ENCODE data around the gene TAOK1. TPM values are rescaled to one million over a fixed set of nuclear protein-coding genes. Genes with fewer than 3 reads are reported as not detected.

Gene TAOK1
- total RNA-seq, 1 experiment from 2014 or later: 87.1 TPM

- Mint-ChIP-seq H3K4me1 (peaks cover 8% of the 10 kb centered on the region; the same call in 1 of the 2 replicates), H3K9me3 (no peaks in the 10 kb centered on the region), H3K4me3 (no peak overlapping the region), H3K27ac (no peak overlapping the region), H3K36me3 (no peaks in the 10 kb centered on the region), H3K27me3 (ENCODE audit: low read depth) (no peaks in the 10 kb centered on the region)
- no peak for ATAC-seq
- ChIA-PET CTCF (interaction anchor here (0.7 to 8.4 kb wide), 2 partner anchors 14 to 138 kb away, joined by 3 to 63 read pairs; no protein-coding TSS in a partner anchor), POLR2A (no interaction called here)
- TF ChIP-seq ESRRA (CRISPR knock-in tag; IDR thresholded peaks at IDR 0.05; ENCODE audit: borderline replicate concordance): no peak
- no peak for TF ChIP-seq FOXP4 (CRISPR knock-in tag; IDR thresholded peaks at IDR 0.05)
- TF ChIP-seq CREB1 (CRISPR knock-in tag; IDR thresholded peaks at IDR 0.05): no peak
- no peak for TF ChIP-seq SOX15 (CRISPR knock-in tag; IDR thresholded peaks at IDR 0.05)
- no peak for DNase-seq (ENCODE audit: low spot score)
These were observed 6.5 kb upstream of the TAOK1 start for GRCh38 chr17:29383686-29384085.

- H3K9me3 Mint-ChIP-seq: no peaks in the 10 kb centered on the region
- no peak overlapping the region for H3K27ac Mint-ChIP-seq
- no peak overlapping the region for H3K4me3 Mint-ChIP-seq
- no peaks in the 10 kb centered on the region for H3K36me3 Mint-ChIP-seq
- ATAC-seq: peak; percentile 59
- TF ChIP-seq OVOL2 (CRISPR knock-in tag; IDR thresholded peaks at IDR 0.05; ENCODE audit: borderline replicate concordance) (no peak), ZNF138 (CRISPR knock-in tag; conservative IDR thresholded peaks at IDR 0.05) (no peak), GTF2I (CRISPR knock-in tag; conservative IDR thresholded peaks at IDR 0.05) (no peak), FOXP4 (CRISPR knock-in tag; IDR thresholded peaks at IDR 0.05) (no peak), ATF2 (CRISPR knock-in tag; IDR thresholded peaks at IDR 0.05; ENCODE audit: borderline replicate concordance, low read depth) (no peak), NFYB (CRISPR knock-in tag; conservative IDR thresholded peaks at IDR 0.05; ENCODE audit: low read depth) (no peak), NFATC4 (CRISPR knock-in tag; IDR thresholded peaks at IDR 0.05) (no peak), CREB1 (CRISPR knock-in tag; IDR thresholded peaks at IDR 0.05) (no peak), ESRRA (CRISPR knock-in tag; IDR thresholded peaks at IDR 0.05; ENCODE audit: borderline replicate concordance) (no peak), ATF1 (CRISPR knock-in tag; IDR thresholded peaks at IDR 0.05) (no peak), IRF2 (CRISPR knock-in tag; IDR thresholded peaks at IDR 0.05; ENCODE audit: borderline replicate concordance, low read depth) (no peak), ZNF317 (CRISPR knock-in tag; IDR thresholded peaks at IDR 0.05; ENCODE audit: borderline replicate concordance, low read depth) (no peak), RELA (CRISPR knock-in tag; IDR thresholded peaks at IDR 0.05; ENCODE audit: borderline replicate concordance) (no peak), ZNF232 (CRISPR knock-in tag; IDR thresholded peaks at IDR 0.05) (no peak)
- H3K4me1 Mint-ChIP-seq: peaks cover 8% of the 10 kb centered on the region
- POLR2A ChIA-PET: no interaction called here
- CTCF ChIA-PET: interaction anchor here (0.6 to 8.4 kb wide), 4 partner anchors 8 to 207 kb away, joined by 3 to 63 read pairs (median 4); no protein-coding TSS in a partner anchor
- DNase-seq (ENCODE audit: low spot score): no peak
- H3K27me3 Mint-ChIP-seq (ENCODE audit: low read depth): no peaks in the 10 kb centered on the region
These were observed 5.3 kb upstream of the TAOK1 start for GRCh38 chr17:29384901-29385300.

DNA sequence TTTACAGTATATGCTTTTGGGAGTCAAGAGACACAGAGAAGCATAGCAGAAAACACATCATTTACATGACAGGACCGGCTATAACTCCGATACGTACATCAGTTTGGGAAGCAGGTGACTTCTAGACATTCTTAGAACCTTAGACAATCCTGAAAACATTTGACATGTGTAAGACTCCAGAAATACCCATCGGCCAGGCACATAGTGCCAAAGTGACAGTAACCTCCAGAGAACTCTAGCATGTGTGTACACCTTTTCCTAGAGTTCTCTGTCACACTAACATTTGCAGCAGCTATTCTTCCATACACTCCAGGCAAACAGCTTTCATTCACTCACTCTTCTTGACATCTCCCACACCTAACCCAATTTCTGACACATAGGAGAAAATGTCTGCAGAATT, 3.4 kb upstream of the TAOK1 start:
- CTCF ChIA-PET: interaction anchor here (0.6 to 1.5 kb wide), 3 partner anchors 17 to 211 kb away, joined by 3 to 4 read pairs (median 3); no protein-coding TSS in a partner anchor
- POLR2A ChIA-PET: no interaction called here
- Mint-ChIP-seq H3K4me3 (no peak overlapping the region), H3K27ac (no peak overlapping the region), H3K4me1 (peaks cover 14% of the 10 kb centered on the region), H3K27me3 (ENCODE audit: low read depth) (no peaks in the 10 kb centered on the region), H3K9me3 (no peaks in the 10 kb centered on the region), H3K36me3 (no peaks in the 10 kb centered on the region)
- ATAC-seq: no peak
- no peak for DNase-seq (ENCODE audit: low spot score)
- TF ChIP-seq, protein P1, sequence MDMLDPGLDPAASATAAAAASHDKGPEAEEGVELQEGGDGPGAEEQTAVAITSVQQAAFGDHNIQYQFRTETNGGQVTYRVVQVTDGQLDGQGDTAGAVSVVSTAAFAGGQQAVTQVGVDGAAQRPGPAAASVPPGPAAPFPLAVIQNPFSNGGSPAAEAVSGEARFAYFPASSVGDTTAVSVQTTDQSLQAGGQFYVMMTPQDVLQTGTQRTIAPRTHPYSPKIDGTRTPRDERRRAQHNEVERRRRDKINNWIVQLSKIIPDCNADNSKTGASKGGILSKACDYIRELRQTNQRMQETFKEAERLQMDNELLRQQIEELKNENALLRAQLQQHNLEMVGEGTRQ (CRISPR knock-in tag; IDR thresholded peaks at IDR 0.05): no peak
- no peak for TF ChIP-seq ZNF425 (CRISPR knock-in tag; conservative IDR thresholded peaks at IDR 0.05)
